Mucosa of descending colon (tissue), 3 donors: ENCODE data around the gene MAP3K15. TPM values are rescaled to one million over a fixed set of nuclear protein-coding genes. Genes with fewer than 3 reads are reported as not detected.

Experiments used
- ATAC-seq: fragments of 200-7000 bp; cut with Tn5 transposase; one replicate; pipeline ENCODE4 v1.9.1; 2020; ENCODE audit warnings: mild to moderate bottlenecking, moderate library complexity
- DNase-seq, 3 donors: peaks; one replicate each; pipeline ENCODE4 v3.0.0-alpha.2; 2020
- H3K36me3 ChIP-seq: fragments of 200-600 bp; one replicate; pipeline ENCODE4 v1.8.0; 2021; ENCODE audit warnings: low read depth, mild to moderate bottlenecking
- H3K4me1 ChIP-seq: fragments of 200-600 bp; one replicate; pipeline ENCODE4 v1.8.0; 2021; ENCODE audit warnings: low read depth, mild to moderate bottlenecking
- H3K4me3 ChIP-seq: fragments of 200-600 bp; one replicate; pipeline ENCODE4 v1.8.0; 2021; ENCODE audit warnings: mild to moderate bottlenecking
- H3K9me3 ChIP-seq: fragments of 200-600 bp; one replicate; pipeline ENCODE4 v1.8.0; 2021; ENCODE audit warnings: mild to moderate bottlenecking
- intact Hi-C, 2 donors: fragments of 100-400 bp; cut with DNase I in 1 of 2; cut with micrococcal nuclease in 1 of 2; formaldehyde crosslinking; loops; one replicate each; pipeline versions ENCODE4 v1.11.0 to v1.11.1; 2022; cut with DNase I, micrococcal nuclease
- total RNA-seq, 3 donors: library from RNA; stranded (reverse); fragmentation: NEBNext Ultra II Directional in 2 of 3; extraction: Animal tissue kit (Norgen Biotek cat#: 25700) in 2 of 3; gene quantifications; one replicate each; pipeline versions ENCODE4 v1.2.1 to v1.2.4, GENCODE V29; 2021 to 2023
- TF ChIP-seq, protein P1 (sequence below): fragments of 200-600 bp; IDR thresholded peaks from one replicate; pipeline ENCODE4 v1.8.0; 2022; ENCODE audit warnings: antibody characterized with exemption, mild to moderate bottlenecking
- donor health status: DM: no; HTN: no; CAD: no; lungs with moderate emphysema.
- donor health status: DM: no; HTN: no; CAD: no.
- donor health status: DM: no; HTN: yes; CAD: no.

The MAP3K15 gene
- total RNA-seq, 3 donors from 2014 or later: 0.16 to 0.23 TPM; not detected in 1

DNA sequence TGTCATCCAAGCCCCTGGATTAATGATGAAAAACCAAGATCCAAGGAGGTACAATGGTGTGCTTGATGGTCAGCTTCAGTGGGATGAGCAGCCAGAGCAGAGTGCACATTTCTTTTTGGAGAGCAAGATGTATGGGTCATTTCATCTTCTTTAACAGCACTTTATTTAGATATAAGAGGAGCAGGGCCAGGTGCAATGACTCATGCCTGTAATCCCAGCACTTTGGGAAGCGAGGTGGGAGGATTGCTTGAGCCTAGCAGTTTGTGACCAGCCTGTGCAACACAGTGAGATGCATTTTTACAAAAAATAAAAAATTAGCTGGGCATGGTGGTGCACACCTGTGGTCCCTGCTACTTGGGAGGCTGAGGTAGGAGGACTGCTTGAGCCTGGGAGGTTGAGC, 45.3 kb upstream of the MAP3K15 start:
- TF ChIP-seq, protein P1, sequence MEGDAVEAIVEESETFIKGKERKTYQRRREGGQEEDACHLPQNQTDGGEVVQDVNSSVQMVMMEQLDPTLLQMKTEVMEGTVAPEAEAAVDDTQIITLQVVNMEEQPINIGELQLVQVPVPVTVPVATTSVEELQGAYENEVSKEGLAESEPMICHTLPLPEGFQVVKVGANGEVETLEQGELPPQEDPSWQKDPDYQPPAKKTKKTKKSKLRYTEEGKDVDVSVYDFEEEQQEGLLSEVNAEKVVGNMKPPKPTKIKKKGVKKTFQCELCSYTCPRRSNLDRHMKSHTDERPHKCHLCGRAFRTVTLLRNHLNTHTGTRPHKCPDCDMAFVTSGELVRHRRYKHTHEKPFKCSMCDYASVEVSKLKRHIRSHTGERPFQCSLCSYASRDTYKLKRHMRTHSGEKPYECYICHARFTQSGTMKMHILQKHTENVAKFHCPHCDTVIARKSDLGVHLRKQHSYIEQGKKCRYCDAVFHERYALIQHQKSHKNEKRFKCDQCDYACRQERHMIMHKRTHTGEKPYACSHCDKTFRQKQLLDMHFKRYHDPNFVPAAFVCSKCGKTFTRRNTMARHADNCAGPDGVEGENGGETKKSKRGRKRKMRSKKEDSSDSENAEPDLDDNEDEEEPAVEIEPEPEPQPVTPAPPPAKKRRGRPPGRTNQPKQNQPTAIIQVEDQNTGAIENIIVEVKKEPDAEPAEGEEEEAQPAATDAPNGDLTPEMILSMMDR: no peak
- no peaks in the 10 kb centered on the region for H3K9me3 ChIP-seq
- ATAC-seq: no peak
- no peaks in the 10 kb centered on the region for H3K36me3 ChIP-seq
- peaks cover 2% of the 10 kb centered on the region for H3K4me1 ChIP-seq
- DNase-seq: no peak
- intact Hi-C loops: no loop called here
- H3K4me3 ChIP-seq: no peak overlapping the region

- TF ChIP-seq, protein P1: no peak
- intact Hi-C loops: no loop called here
- H3K36me3 ChIP-seq: no peaks in the 10 kb centered on the region
- H3K9me3 ChIP-seq: no peaks in the 10 kb centered on the region
- no peaks in the 10 kb centered on the region for H3K4me1 ChIP-seq
- DNase-seq (no peak), ATAC-seq (no peak)
- H3K4me3 ChIP-seq: no peak overlapping the region
Observed at GRCh38 chrX:19557822-19558221, 42.5 kb upstream of the MAP3K15 start.

GRCh38 chrX:19556202-19556601, 40.9 kb upstream of the MAP3K15 start:
- intact Hi-C loops: no loop called here
- TF ChIP-seq, protein P1: no peak
- Histone ChIP-seq H3K9me3 (no peaks in the 10 kb centered on the region), H3K4me1 (no peaks in the 10 kb centered on the region), H3K36me3 (no peaks in the 10 kb centered on the region), H3K4me3 (no peak overlapping the region)
- ATAC-seq (no peak), DNase-seq (no peak)

DNA sequence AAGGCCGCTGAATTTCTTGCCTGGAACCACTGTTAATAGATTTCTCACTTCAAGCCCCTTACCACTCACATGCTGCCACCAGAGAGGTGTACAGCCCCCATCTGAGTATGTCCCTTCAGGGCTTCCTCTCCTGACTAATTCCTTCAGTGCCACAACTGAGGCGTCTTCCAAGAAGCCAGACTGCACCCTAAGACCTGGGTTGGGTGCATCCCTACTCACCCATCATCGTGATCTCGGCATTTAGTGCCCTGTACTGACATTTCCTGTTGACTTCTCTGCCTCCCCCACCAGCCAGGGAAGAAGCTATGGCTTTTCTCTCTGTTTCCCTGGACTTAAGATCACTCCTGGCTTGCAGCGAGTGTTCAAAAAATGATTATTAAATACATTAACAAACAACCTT, 40.4 kb upstream of the MAP3K15 start:
- no peaks in the 10 kb centered on the region for H3K9me3 ChIP-seq
- intact Hi-C loops: no loop called here
- TF ChIP-seq, protein P1: no peak
- DNase-seq (no peak), ATAC-seq (no peak)
- no peaks in the 10 kb centered on the region for H3K4me1 ChIP-seq
- H3K36me3 ChIP-seq: no peaks in the 10 kb centered on the region
- no peak overlapping the region for H3K4me3 ChIP-seq

- DNase-seq (no peak), ATAC-seq (no peak)
- intact Hi-C loops: no loop called here
- TF ChIP-seq, protein P1: no peak
- no peaks in the 10 kb centered on the region for H3K36me3 ChIP-seq
- no peaks in the 10 kb centered on the region for H3K4me1 ChIP-seq
- no peaks in the 10 kb centered on the region for H3K9me3 ChIP-seq
- H3K4me3 ChIP-seq: no peak overlapping the region
Observed at GRCh38 chrX:19555236-19555635, 39.9 kb upstream of the MAP3K15 start.

DNA sequence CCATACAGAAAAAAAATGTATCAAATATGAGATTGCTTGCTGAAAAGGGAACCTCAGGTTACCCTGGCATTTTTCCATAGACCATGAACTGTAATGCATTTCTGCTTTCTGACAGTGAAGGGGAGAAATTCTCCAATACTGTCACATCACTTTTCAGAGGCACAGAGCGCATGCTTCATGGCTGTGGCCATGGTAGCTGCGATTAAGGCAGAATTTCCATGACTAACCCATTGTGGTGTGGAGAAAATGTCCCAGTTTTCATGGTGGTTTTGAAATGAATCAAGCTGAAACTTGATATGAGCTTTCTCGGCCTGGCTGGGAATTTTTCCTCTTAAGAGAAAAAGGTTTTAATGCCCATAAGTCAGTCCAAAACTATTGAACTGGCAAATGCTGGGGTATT, 39.5 kb upstream of the MAP3K15 start:
- no peaks in the 10 kb centered on the region for H3K4me1 ChIP-seq
- H3K36me3 ChIP-seq: no peaks in the 10 kb centered on the region
- H3K4me3 ChIP-seq: no peak overlapping the region
- TF ChIP-seq, protein P1: no peak
- no peaks in the 10 kb centered on the region for H3K9me3 ChIP-seq
- intact Hi-C loops: no loop called here
- DNase-seq: no peak
- no peak for ATAC-seq
